Adrenal gland (tissue), 12 donors: ENCODE results near the gene GOT1. TPM values are rescaled to one million over a fixed set of nuclear protein-coding genes. Genes with fewer than 3 reads are reported as not detected.

Experiments used
- DNase-seq, 7 donors: peaks; one replicate each; pipeline ENCODE4 v3.0.0-alpha.2; 2019 to 2020
- H3K27ac ChIP-seq, 5 donors: fragments of 200-600 bp; sonication (generic) in 4 of 5; 1 replicate in 3 of 5; 2 replicates in 2 of 5; pipeline versions ENCODE4 v1.5.1 to v1.8.0; 2016 to 2020; ENCODE audit warnings: mild to moderate bottlenecking in 1 of 5
- H3K27me3 ChIP-seq: fragments of 200-600 bp; 2 replicates; pipeline ENCODE4 v1.8.0; 2021
- H3K36me3 ChIP-seq, 2 donors: fragments of 200-600 bp; replicated peaks in 1 of 2; 1 replicate in 1 of 2; 2 replicates in 1 of 2; pipeline versions ENCODE4 v1.5.1 to v1.8.0; 2018 to 2022
- H3K4me1 ChIP-seq, 2 donors: fragments of 200-600 bp; replicated peaks in 1 of 2; 1 replicate in 1 of 2; 2 replicates in 1 of 2; pipeline versions ENCODE4 v1.5.1 to v1.8.0; 2018 to 2021
- H3K4me3 ChIP-seq, 4 donors: fragments of 200-600 bp; sonication (generic) in 3 of 4; one replicate each; pipeline ENCODE4 v1.5.1; 2016 to 2018
- H3K9me3 ChIP-seq, 3 donors: fragments of 200-600 bp; sonication (generic) in 1 of 3; replicated peaks in 1 of 3; 1 replicate in 2 of 3; 2 replicates in 1 of 3; pipeline versions ENCODE4 v1.5.1 to v1.8.0; 2016 to 2021
- CTCF ChIP-seq, 6 experiments: fragments of 450-650 bp in 4 of 6; fragments of 200-600 bp in 2 of 6; sonication (generic) in 1 of 6; IDR thresholded peaks; 1 replicate in 5 of 6; 2 replicates in 1 of 6; pipeline versions ENCODE4 v1.5.1 to v1.8.0; 2016 to 2021; ENCODE audit warnings: antibody characterized with exemption in 6 of 6, mild to moderate bottlenecking in 2 of 6, moderate library complexity in 1 of 6
- POLR2A ChIP-seq, 2 donors: fragments of 450-650 bp; IDR thresholded peaks; one replicate each; pipeline ENCODE4 v1.6.1; 2017; ENCODE audit warnings: antibody characterized with exemption in 2 of 2, mild to moderate bottlenecking in 2 of 2, moderate library complexity in 1 of 2
- WGBS, 4 donors: extraction: QIAGEN DNeasy Blood & Tissue Kit in 2 of 4; methylation state at CpG; one replicate each; pipeline versions ENCODE4 v1.1.5 to v1.1.7; 2013 to 2017; 5-methylcytosine and 5-hydroxymethylcytosine counted together
- intact Hi-C, 2 donors: fragments of 100-400 bp; cut with DNase I; formaldehyde crosslinking; loops; one replicate each; pipeline versions ENCODE4 v1.14.1 to v1.15.0; 2022 to 2023
- polyA plus RNA-seq, 3 donors: library from polyadenylated mRNA; stranded (reverse); fragments of 200-250 nt in 2 of 3; fragments of 350-450 nt in 1 of 3; fragmentation: Illumina TruSeq in 1 of 3; extraction: RNeasy Lipid Tissue Mini Kit (QIAGEN cat#74804) in 1 of 3; gene quantifications; one replicate each; pipeline ENCODE4 v1.2.3, GENCODE V29; 2013 to 2014
- total RNA-seq, 9 donors: library from RNA; depleted of rRNA in 4 of 9; stranded (reverse); fragments of >200 nt in 4 of 9; fragments of 120-200 nt in 1 of 9; fragmentation: NEBNext Ultra II Directional in 1 of 9; extraction: Animal tissue kit (Norgen Biotek cat#: 25700) in 1 of 9; gene quantifications; one replicate each; pipeline versions ENCODE4 v1.1.0 to v1.2.4, GENCODE V29; 2013 to 2023
- donor health status: healthy with polysubstance abuse.
- donor health status: Bipolar disorder and iron deficiency.
- donor health status: DM: yes; HTN: yes; CAD: no.
- donor health status: DM: no; HTN: no; CAD: no.
- donor health status: DM: no; HTN: no; CAD: no.
- donor health status: DM: yes; HTN: yes; CAD: no.

Gene GOT1
- total and polyA plus RNA-seq, 12 donors = 10.7 to 139 (median 29.8) TPM

DNA sequence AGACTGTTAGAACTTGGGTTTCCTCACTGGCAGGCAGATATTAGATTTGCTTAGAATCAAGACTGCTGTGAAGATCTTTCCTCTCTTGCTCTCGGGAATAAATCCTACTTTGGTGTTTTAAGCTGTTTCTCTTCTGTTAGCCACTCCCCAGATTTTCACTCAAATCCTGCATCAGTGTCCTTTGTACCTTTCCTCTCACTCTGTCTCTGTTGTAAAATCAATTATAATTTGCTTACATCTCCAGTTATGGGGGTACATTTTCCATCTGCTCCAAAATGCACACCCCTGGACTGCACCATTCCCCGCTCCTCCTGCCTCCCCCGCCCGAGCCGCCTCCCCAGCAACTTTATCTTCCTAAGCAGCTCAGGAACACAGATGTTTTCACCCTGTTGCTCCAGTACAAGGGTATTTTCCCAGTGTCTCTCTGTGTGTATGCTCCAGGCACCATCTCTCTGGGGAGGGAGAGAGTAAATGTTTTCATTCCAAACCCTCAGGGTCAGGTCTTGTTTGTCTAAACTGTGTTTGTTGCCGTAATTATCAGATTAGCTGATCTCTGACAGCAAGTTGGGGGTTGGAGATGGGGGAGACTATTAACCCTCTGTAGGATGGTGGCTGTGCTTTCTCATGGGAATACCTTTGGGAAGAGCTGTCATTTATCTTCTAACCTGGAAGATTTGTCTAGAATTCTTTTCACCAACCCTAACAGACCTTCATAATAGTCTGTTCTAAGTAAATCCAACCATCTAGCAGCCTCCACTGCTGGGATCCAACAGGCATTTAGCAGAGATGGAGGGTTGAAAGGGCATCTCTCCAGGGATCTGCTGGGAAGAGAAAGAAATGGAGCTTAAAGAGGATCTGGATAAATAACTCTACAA lies 20.4 kb upstream of the GOT1 start:
- H3K4me3 ChIP-seq = no peak overlapping the region
- TF ChIP-seq POLR2A (IDR thresholded peaks at IDR 0.05) = no peak
- no peak for TF ChIP-seq CTCF (IDR thresholded peaks at IDR 0.05)
- no peaks in the 10 kb centered on the region for H3K9me3 ChIP-seq
- no peaks in the 10 kb centered on the region for H3K4me1 ChIP-seq
- no peaks in the 10 kb centered on the region for H3K36me3 ChIP-seq
- 28 to 46% (median 31%) methylated on average over 6 of the region's 6 CpGs for WGBS, 4 donors
- no peak for DNase-seq
- peaks cover 20% of the 10 kb centered on the region for H3K27me3 ChIP-seq
- no peak overlapping the region for H3K27ac ChIP-seq
- intact Hi-C loops = no loop called here

DNA sequence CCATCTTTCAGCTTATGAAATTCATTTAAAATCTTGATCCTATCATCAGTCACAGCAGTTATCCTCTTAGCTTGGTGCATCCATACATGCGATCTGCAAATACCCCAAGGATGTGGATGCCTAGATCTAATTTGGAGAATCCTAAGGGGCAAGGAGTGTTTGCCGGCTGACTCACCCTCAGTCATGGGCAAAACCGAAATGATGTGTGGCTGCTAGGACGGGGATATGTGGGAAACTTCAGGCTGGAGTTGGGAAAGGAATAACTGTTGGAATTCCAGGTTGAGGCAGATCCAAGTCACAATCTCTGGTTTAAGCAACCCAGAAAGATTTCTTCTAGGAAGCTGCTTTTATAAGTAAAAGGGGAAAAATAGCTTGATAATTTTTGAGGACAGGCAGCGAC lies 19.7 kb upstream of the GOT1 start:
- intact Hi-C loops = no loop called here
- no peaks in the 10 kb centered on the region for H3K9me3 ChIP-seq
- no peak overlapping the region for H3K27ac ChIP-seq

GRCh38 chr10:99449023-99449422 lies 18.6 kb upstream of the GOT1 start:
- Histone ChIP-seq H3K36me3 (no peaks in the 10 kb centered on the region), H3K27ac (no peak overlapping the region), H3K4me3 (no peak overlapping the region), H3K9me3 (no peaks in the 10 kb centered on the region), H3K4me1 (no peaks in the 10 kb centered on the region), H3K27me3 (peaks cover 8% of the 10 kb centered on the region)
- no peak for TF ChIP-seq POLR2A (IDR thresholded peaks at IDR 0.05)
- TF ChIP-seq CTCF (IDR thresholded peaks at IDR 0.05) = no peak
- DNase-seq = no peak
- intact Hi-C loops = loop anchor here in 1 of 2 donors (10.0 kb wide), 1 partner anchor 146 kb away; no protein-coding TSS in a partner anchor
- WGBS, 4 donors = 65 to 80% (median 75%) methylated on average over 3 of the region's 3 CpGs

More for the DNA sequence above, 19.7 kb upstream of the GOT1 start:
- TF ChIP-seq POLR2A (IDR thresholded peaks at IDR 0.05) (no peak), CTCF (IDR thresholded peaks at IDR 0.05) (no peak)
- peaks cover 13% of the 10 kb centered on the region for H3K27me3 ChIP-seq
- 69 to 77% (median 71%) methylated on average over 5 of the region's 5 CpGs for WGBS, 4 donors
- DNase-seq = no peak
- H3K4me1 ChIP-seq = no peaks in the 10 kb centered on the region
- H3K4me3 ChIP-seq = no peak overlapping the region
- H3K36me3 ChIP-seq = no peaks in the 10 kb centered on the region

DNA sequence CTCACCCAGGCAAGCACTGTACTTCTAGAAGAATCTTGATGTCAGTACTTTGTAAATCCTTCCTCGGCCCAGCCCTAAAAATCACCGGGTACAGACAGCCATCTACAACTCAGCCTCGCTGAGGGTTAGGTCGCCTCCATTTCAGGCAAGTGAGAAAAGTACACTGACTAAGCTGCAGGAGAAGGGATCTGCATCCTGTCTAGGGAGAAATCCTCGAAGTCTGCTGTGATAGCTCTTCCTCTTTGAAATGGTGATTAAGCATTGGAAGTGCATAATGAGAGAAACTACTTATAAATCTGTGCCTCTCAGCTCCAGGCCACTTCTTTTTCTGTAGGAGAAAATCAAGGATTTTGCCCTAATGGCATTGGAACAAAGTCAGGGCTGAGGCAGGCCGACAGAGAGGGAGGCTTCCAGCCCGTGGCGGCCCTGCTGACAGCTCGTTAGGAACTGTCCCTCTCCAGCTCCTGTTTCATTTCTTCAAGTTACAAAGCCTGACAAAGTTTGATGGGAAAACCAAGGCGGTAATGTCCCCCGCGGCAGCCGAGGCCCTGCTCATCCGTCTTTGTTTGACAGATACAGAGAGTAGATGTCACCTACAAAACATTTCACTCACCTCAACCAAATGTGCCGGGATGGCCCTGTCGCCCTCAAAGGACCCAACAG lies 14.1 kb upstream of the GOT1 start:
- intact Hi-C loops = loop anchor here in 1 of 2 donors (10.0 kb wide), 1 partner anchor 150 kb away; no protein-coding TSS in a partner anchor
- DNase-seq = no peak
- no peak for TF ChIP-seq CTCF (IDR thresholded peaks at IDR 0.05)
- TF ChIP-seq POLR2A (IDR thresholded peaks at IDR 0.05) = no peak

More for the DNA sequence above, 14.1 kb upstream of the GOT1 start:
- H3K27ac ChIP-seq = no peak overlapping the region
- H3K4me1 ChIP-seq = no peaks in the 10 kb centered on the region
- H3K9me3 ChIP-seq = no peaks in the 10 kb centered on the region
- 53 to 69% (median 55%) methylated on average over 12 to 16 of the region's 16 CpGs for WGBS, 4 donors
- no peaks in the 10 kb centered on the region for H3K36me3 ChIP-seq
- no peaks in the 10 kb centered on the region for H3K27me3 ChIP-seq
- no peak overlapping the region for H3K4me3 ChIP-seq
